Measurements from ENCODE around the gene NSDHL.
"Not testable (repeated sequence)": the region's sequence is repeated elsewhere in the genome, so short reads cannot be mapped to it uniquely, and the experiment has no call there.

The NSDHL gene

DNA sequence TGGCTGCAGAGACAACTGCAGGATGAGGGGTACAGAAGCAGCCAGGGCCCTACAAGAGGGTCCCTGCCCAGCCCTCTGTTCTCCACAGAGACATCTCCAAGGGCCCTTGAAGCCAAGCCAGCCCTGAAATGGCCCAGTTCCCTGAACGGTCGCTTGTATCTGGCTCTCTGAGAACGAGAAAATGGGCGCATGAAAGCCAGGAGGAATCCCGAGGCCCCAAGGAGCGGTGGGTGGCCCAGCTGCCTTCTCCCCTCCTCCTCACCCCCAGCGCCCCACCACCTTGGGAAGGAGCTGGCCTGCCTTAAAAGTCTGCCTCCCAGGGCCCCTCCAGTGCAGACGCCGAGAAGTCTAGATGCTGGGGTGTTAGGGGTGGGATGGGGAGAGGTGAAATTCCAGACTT lies 72.7 kb downstream of the NSDHL start:
- no peak for DNase-seq (ENCODE audit: low read depth)
- TF ChIP-seq, protein P1, sequence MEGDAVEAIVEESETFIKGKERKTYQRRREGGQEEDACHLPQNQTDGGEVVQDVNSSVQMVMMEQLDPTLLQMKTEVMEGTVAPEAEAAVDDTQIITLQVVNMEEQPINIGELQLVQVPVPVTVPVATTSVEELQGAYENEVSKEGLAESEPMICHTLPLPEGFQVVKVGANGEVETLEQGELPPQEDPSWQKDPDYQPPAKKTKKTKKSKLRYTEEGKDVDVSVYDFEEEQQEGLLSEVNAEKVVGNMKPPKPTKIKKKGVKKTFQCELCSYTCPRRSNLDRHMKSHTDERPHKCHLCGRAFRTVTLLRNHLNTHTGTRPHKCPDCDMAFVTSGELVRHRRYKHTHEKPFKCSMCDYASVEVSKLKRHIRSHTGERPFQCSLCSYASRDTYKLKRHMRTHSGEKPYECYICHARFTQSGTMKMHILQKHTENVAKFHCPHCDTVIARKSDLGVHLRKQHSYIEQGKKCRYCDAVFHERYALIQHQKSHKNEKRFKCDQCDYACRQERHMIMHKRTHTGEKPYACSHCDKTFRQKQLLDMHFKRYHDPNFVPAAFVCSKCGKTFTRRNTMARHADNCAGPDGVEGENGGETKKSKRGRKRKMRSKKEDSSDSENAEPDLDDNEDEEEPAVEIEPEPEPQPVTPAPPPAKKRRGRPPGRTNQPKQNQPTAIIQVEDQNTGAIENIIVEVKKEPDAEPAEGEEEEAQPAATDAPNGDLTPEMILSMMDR (IDR thresholded peaks at IDR 0.05; ENCODE audit: insufficient read depth, low read depth, low read length, missing control alignments) = no peak
- no peak overlapping the region for H3K4me3 ChIP-seq (ENCODE audit: low read depth, low read length)

DNA sequence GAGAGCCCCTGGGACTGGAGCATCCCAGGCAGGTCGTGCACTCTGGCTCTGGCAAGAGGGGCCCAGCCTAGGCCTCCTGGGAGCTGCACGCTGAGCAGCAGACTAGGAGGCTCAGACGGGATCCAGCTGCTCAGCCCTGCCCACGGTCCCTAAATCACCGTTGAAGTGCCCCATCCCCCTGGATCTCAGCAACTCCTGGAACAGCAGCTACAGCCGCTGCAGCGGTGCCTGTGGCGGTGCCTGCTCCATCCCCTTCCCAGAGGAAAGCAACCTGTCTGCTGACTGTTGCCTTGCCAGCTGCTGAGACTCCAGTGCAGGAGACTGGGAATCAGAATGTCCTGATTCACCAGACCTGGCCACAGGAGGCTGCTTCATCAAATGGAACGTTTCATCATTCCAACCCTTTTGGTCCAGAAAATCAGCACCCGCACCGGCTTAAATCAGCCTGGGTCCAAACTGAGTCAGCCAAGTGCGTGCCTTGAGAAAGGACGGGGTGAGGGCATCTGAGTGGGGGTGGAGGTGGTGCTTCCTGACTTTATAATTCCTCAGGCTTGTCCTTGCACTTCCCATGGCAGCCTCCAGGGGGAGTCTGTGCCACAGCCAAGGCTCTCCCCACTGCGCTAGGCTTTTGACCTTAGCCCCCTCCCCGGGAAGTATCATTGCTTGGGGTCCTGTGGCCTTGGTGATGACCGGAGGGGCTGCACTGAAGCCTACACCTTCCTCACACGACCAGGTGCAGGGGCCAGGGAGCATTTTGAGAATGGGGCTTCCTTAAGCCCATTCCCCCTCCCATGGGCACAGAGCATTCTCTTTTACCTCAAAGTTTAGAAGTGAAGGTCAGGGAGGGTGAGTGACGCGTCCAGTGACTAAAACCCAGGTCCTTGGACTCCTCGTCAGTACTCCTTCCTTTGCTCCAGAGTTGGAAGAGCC lies 73.6 kb downstream of the NSDHL start:
- DNase-seq (ENCODE audit: low read depth) = peak; percentile 23
- H3K4me3 ChIP-seq (ENCODE audit: low read depth, low read length) = no peak overlapping the region
- TF ChIP-seq, protein P1 (IDR thresholded peaks at IDR 0.05; ENCODE audit: insufficient read depth, low read depth, low read length, missing control alignments) = peak; percentile 67

DNA sequence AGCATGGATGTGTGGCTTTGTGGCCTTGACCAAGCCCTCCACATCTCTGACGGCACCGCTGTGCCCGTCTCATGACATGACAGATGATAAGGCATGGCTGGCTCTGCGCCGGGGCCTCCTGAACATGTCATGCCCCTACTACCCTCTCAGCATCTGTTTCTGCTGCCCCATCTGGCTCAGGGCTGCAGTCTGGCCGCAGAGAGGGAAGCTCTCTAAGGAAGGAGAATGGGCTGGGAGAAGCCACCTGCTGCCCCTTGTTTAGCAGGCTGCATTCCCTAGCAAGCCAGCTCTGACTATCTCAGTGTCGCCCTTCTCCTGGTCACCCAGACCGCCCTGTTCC lies 74.2 kb downstream of the NSDHL start:
- TF ChIP-seq, protein P1 (IDR thresholded peaks at IDR 0.05; ENCODE audit: insufficient read depth, low read depth, low read length, missing control alignments) = no peak
- DNase-seq (ENCODE audit: low read depth) = no peak
- H3K4me3 ChIP-seq (ENCODE audit: low read depth, low read length) = no peak overlapping the region

DNA sequence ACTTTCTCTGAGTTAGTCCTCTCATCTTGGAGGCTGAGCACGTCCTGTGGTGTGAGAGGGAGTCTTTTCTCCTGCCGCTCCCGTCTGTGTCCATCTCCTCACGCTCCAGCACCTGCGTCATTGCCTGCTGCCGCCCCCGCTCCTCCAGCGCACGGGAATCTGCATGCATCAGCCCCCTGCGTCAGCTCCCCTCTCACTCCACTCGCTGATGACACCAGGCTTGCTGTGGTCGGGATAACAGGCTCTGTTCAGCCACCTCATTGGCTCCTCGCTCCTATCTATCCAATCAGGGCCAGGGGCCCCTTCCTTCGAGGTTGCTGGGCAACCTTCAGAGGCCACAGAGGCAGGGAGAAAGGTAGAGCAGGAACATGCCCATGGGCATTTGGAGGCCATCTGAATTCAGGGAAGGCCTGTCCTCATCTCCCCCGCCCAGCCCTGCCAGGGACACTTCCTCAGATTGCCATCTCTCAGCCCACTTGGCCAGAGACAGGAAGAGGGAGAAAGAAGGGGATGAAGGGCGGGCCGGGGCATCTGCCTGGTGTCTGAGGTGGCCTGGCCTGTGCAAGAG lies 76.3 kb downstream of the NSDHL start:
- H3K4me3 ChIP-seq (ENCODE audit: low read depth, low read length) = no peak overlapping the region
- TF ChIP-seq, protein P1 (IDR thresholded peaks at IDR 0.05; ENCODE audit: insufficient read depth, low read depth, low read length, missing control alignments) = no peak
- DNase-seq (ENCODE audit: low read depth) = no peak

DNA sequence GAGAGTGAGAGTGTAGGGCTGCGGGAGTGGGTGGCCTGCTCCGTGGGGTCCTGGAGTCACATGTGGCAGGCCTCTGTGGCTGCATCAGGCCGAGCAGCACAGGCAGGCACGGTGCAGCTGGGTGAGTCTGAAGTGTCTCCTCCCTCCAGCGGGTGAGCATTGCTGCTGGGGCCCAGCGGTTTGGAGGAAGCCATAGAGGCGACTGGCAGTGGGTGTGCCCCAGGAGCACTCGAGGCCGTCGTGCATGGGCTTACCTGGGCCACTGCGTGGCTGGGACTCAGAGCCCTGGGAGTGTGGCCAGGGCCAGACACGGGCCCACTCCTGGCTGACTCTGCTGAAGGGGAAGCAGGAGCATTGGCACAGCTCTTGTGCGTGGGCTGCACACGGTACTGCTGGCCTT lies 77.6 kb downstream of the NSDHL start:
- TF ChIP-seq, protein P1 (IDR thresholded peaks at IDR 0.05; ENCODE audit: insufficient read depth, low read depth, low read length, missing control alignments) = no peak
- no peak overlapping the region for H3K4me3 ChIP-seq (ENCODE audit: low read depth, low read length)
- DNase-seq (ENCODE audit: low read depth) = no peak

DNA sequence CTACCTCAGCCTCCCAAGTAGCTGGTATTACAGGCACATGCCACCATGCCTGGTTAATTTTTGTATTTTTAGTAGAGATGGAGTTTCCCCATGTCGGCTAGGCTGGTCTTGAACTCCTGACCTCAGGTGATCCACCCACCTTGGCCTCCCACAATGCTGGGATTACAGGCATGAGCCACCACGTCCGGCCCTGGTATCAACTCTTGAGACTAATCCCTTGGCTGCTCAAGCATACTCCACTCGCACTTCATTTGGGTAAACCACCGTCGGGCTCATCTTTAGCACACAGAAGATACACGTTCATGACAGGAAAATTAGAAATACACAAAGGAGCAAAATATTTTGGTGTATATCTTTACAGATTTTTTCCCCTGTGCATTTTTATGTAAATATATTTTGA lies 79.2 kb downstream of the NSDHL start:
- not testable (repeated sequence) for H3K4me3 ChIP-seq (ENCODE audit: low read depth, low read length)
- DNase-seq (ENCODE audit: low read depth) = peak; percentile 61

DNA sequence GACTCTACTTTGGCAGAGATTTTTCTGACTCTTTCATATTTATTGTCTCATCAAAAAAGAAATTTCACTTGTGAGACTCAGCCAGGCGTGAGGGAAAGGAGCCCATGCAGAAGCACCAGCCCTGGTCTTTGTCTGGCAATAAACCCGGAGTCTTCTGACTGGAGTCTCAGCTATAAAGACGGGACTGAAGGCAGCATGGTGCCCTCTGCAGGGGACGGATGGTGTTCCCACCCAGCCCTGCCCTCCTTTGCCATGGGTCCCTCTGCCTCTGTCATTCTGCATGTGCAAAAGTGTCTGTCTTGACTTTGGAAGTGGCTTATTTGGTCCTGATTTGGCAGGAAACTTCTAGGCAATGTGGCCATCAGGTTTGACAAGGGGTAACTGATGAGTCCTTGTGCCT lies 81.2 kb downstream of the NSDHL start:
- TF ChIP-seq, protein P1 (IDR thresholded peaks at IDR 0.05; ENCODE audit: insufficient read depth, low read depth, low read length, missing control alignments) = no peak
- peak; percentile 37 for DNase-seq (ENCODE audit: low read depth)
- H3K4me3 ChIP-seq (ENCODE audit: low read depth, low read length) = no peak overlapping the region
